ENCODE data around the gene EML4.

The EML4 gene

DNA sequence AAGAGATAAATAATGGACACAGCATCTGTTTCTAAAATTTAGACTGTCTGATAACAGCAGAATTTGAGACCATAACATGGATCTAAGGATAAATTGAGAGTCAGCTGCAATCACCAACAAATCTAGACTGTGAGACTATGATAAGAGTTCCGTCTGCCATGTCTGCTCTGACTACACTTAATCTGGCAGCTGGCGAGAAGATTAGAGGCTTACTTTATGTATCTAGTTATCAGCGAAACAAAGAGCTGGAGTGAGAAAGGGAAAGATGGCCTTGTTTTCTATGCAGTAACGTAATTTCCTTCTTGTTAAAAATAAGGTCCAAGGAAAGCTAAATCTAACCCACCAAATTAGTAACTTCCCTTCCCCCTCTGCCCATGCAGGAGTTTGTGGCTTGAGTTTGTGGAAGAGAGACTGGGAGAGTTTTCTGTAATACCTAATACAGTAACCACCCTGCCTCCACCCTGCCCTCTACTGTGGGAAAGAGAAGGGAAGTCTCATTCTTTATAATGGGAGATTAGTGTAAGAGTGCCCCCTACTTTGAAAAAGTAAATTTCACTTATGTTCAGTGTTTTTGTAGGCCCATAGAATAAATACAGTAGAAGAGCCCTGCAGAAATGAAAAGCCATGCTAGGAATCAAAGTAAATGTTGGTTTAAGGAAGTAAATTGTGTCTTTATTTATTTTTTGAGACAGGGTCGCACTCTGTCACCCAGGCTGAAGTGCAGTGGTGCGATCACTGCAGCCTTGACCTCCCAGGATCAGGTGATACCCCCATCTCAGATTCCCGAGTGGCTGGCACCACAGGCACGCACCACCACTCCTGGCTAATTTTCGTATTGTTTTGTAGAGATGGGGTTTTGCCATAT, 27.5 kb downstream of the EML4 start:
- peak; percentile 94 for DNase-seq (ENCODE audit: low read depth)

- DNase-seq (ENCODE audit: low read depth) = no peak
Measured at GRCh38 chr2:42197792-42198191, 28.6 kb downstream of the EML4 start.

- DNase-seq (ENCODE audit: low read depth) = no peak
Measured at GRCh38 chr2:42198466-42198865, 29.3 kb downstream of the EML4 start.

DNA sequence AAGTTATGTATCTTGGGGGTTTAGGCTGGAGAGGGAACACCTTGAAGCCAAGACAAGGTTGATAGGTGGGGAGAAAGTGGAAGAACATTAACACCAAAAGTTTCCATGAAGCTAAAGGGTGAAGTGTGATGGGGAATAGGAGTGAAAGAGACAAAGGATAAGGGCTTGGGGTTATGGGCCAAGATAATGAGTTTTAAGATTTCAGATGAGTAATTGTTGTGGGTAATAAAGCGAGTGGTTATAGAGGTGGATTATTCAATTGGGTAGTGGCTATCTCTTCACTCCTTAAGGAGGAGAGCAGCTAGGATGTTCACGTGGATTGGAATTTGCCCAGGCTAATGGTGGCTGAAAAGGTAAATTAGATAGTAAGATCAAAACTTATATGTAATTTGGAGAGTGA, 29.8 kb downstream of the EML4 start:
- no peak for DNase-seq (ENCODE audit: low read depth)

GRCh38 chr2:42199626-42200025, 30.5 kb downstream of the EML4 start:
- DNase-seq (ENCODE audit: low read depth) = no peak

GRCh38 chr2:42200926-42201855, 32.0 kb downstream of the EML4 start:
- DNase-seq (ENCODE audit: low read depth) = no peak

DNA sequence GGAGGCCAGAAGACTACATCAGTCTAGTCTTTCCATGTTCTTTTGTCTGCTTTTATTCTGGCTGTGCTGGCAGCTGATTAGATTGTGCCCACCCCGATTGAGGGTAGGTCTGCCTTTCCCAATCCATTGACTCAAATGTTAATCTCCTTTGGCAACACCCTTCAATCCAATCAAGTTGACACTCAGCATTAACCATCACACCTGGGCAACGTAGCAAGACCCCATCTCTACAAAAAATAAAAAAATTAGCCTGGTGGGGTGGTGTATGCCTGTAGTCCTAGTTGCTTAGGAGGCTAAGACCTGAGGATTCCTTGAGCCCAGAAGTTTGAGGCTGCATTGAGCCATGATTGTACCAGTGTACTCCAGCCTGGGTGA, 33.5 kb downstream of the EML4 start:
- DNase-seq (ENCODE audit: low read depth) = no peak

- no peak for DNase-seq (ENCODE audit: low read depth)
Measured at GRCh38 chr2:42203792-42204191, 34.6 kb downstream of the EML4 start.

DNA sequence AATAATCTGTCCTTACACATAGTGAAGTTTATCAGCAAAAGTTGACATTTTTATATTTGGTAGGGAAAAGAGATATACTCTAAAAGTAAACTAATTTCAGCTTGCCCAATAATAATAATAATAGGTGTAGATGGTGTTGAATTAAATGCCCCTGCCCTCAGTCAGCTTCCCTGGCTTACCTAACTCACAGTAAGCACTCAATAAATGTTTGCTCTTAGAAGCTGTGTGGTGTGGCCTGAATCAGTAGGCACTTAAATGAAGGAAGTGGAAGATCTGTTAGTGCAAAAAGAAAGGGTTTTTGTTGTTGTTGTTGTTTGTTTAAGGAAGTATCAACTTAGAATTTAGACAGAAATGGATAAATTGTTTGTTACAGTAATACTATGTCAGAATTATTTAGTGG, 36.2 kb downstream of the EML4 start:
- DNase-seq (ENCODE audit: low read depth) = no peak

- DNase-seq (ENCODE audit: low read depth) = no peak
Measured at GRCh38 chr2:42207826-42208225, 38.7 kb downstream of the EML4 start.

- no peak for DNase-seq (ENCODE audit: low read depth)
Measured at GRCh38 chr2:42210203-42210602, 41.0 kb downstream of the EML4 start.

DNA sequence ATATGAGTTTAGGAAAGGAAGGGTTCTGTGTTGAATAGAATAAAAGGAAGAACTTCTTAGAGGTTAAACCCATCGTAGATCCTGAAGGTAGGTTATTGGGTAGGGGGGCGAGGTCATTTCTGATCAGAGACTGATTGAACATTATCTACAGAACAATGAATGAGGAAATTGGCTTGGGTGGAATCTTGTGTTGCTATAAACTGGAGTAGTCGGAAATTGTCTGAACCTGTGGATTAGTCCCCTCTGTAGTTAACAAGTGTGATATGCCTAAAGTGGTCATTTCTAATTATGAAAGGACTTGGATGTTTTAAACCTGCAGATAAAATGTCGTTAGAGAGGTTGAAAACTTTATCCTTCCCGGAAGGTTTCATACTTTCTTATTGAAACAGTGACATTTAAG, 42.1 kb downstream of the EML4 start:
- DNase-seq (ENCODE audit: low read depth) = no peak

DNA sequence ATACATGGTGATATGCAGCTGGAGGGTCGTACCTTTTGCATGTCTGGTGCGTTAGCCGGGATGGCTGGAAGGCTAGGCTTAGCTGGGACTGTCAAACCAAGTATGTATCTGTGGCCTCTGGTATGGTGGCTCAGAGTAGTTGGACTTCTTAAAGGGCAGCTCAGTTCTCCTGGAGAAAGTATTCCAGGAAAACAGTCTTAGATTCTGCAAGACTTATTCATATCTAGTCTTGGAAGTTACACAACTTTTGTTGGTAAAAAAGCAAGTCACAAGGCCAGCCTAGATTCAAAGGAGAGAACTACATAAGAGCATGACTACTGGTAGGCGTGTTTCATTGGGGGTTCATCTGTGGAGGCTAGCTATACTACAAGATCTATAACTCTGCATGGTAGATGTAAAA, 45.5 kb downstream of the EML4 start:
- no peak for DNase-seq (ENCODE audit: low read depth)

- no peak for DNase-seq (ENCODE audit: low read depth)
Measured at GRCh38 chr2:42216694-42217093, 47.5 kb downstream of the EML4 start.

GRCh38 chr2:42217307-42217706, 48.2 kb downstream of the EML4 start:
- DNase-seq (ENCODE audit: low read depth) = no peak

DNA sequence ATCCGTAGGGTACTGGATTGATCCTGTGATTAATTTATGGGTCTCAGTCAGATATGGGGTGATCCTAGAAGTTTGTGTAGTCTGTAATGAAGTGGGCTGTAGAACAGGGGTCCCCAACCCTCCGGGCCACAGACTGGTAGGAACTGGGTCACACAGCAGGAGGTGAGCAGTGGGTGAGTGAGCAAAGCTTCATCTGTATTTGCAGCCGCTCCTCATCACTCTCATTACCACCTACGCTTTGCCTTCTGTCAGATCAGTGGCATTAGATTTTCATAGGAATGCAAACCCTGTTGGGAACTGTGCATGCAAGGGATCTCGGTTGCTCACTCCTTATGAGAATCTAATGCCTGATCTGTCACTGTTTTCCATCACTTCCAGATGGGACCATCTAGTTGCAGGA, 48.8 kb downstream of the EML4 start:
- DNase-seq (ENCODE audit: low read depth) = no peak

- DNase-seq (ENCODE audit: low read depth) = no peak
Measured at GRCh38 chr2:42218712-42219111, 49.6 kb downstream of the EML4 start.

DNA sequence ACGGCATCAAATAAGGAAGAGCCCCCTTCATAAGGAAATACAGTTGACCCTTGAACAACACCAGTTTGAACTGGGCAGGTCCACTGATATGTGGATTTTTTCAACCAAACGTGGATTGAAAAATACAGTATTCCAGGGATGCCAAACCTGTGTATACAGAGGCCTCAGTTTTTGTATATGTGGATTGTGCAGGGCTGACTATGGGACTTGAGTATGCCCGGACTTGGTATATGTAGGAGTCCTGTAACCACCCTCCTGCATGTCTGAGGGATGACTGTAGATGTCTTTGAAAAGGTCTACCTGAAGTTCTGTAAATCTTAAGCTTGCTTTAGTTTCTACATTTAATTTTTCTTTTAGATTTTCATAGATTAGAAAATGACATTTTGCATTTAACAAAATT, 50.0 kb downstream of the EML4 start:
- no peak for DNase-seq (ENCODE audit: low read depth)

DNA sequence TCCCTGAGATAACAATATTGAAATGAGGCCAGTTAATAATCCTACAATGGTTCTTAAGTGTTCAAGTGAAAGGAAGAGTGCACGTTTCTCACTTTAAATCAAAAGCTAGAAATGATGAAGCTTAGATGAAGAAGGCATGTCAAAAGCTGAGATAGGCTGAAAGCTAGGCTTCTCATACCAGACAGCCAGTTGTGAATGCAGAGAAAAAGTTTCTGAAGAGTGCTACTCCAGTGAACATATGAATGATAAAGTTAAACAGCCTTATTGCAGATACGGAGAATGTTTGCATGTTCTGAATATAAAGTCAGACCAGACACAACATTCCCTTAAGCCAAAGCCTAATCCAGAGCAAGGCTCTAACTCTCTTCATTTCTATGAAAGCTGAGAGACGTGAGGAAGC, 51.4 kb downstream of the EML4 start:
- DNase-seq (ENCODE audit: low read depth) = no peak

DNA sequence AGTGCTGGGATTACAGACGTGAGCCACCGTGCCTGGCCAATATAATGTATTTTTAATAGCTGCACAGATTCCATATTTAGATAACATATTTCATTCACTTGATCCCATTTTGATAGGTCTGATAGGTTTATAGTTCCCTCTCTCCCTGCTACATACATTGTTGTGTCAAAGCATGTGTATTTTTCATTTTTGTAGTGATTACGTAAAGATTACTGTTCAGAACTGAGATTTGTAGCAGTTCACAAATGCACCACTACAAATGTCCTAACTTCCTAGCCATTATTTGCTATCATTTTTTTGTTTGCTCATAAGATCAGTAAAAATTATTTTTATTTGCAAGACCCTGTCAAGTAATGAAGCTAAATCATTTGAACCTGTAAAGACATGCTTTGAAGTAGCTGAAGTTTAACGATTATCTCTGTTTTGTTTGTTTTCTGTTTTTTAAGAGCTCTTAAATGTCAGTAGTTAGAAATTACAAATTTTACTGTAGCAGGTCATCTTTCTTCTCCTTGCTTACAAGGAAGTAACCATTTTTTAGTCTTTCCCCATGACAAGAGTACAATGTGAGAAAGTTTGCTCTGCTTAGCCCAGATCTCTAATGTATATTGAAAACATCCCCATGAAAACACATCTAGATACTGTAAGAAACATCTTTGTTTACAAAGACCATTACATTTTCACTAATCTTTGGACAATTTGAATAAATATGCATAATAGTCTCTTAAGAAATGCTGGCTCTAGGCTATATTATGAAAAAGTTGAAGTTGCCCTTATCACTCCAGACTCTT, 54.1 kb downstream of the EML4 start:
- no peak for DNase-seq (ENCODE audit: low read depth)

GRCh38 chr2:42223855-42224268, 54.7 kb downstream of the EML4 start:
- DNase-seq (ENCODE audit: low read depth) = no peak

DNA sequence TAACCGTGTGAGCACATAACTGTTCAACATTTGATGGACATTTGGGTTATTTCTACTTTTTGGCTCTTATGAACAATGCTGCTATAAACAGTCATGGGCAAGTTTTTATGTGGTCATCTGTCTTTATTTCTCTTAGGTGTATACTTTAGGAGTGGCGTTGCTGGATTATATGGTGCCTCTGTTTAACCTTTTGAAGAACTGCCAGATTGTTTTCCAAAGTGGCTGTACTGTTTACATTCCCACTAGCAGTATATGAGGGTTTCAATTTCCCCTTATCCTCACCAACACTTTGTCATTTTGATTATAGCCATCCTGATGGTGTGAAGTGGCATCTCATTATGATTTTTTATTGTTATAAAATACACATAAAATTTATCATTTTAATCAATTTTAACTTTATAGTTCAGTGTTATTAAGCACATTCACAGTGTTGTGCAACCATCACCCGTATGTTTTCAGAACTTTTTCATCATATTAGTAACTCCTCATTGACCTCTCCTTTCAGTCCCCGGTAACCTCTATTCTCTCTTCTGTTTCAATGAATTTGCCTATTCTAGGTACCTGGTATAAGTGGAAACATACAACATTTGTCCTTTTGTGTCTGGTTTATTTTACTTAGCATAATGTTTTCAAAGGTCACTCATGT, 55.4 kb downstream of the EML4 start:
- DNase-seq (ENCODE audit: low read depth) = no peak
